Left kidney (tissue), 8 donors: Measurements from ENCODE around the gene RNF144B. TPM values are rescaled to one million over a fixed set of nuclear protein-coding genes. Genes with fewer than 3 reads are reported as not detected.
"Not testable (repeated sequence)": the region's sequence is repeated elsewhere in the genome, so short reads cannot be mapped to it uniquely, and the experiment has no call there.

Experiments
- DNase-seq: peaks from one replicate; pipeline ENCODE4 v3.0.0-alpha.2; 2013
- long read RNA-seq, 8 donors: transcript quantifications; one replicate each; lab custom pipeline, GENCODE V29; 2026
- polyA plus RNA-seq: library from polyadenylated mRNA; unstranded; fragments of 120-200 nt; gene quantifications from one replicate; pipeline ENCODE4 v1.2.1, GENCODE V29; 2013; ENCODE audit not compliant: insufficient read length

Gene RNF144B
- polyA plus RNA-seq = 20.5 TPM
- long read RNA-seq, donor 1, full-length matches to known transcripts = 5 of 5 reads
- long read RNA-seq, donor 1, partial matches to known transcripts = 0 of 5 reads
- long read RNA-seq, donor 1, other reads (novel, unspliced or antisense) = 0 of 5 reads
- long read RNA-seq, donor 2, full-length matches to known transcripts = 5 of 5 reads
- long read RNA-seq, donor 2, partial matches to known transcripts = 0 of 5 reads
- long read RNA-seq, donor 2, other reads (novel, unspliced or antisense) = 0 of 5 reads
- long read RNA-seq, donor 3, full-length matches to known transcripts = 3 of 3 reads
- long read RNA-seq, donor 3, partial matches to known transcripts = 0 of 3 reads
- long read RNA-seq, donor 3, other reads (novel, unspliced or antisense) = 0 of 3 reads
- long read RNA-seq, donor 4 = 0 reads
- long read RNA-seq, donor 5, full-length matches to known transcripts = 3 of 3 reads
- long read RNA-seq, donor 5, partial matches to known transcripts = 0 of 3 reads
- long read RNA-seq, donor 5, other reads (novel, unspliced or antisense) = 0 of 3 reads
- long read RNA-seq, donor 6, full-length matches to known transcripts = 3 of 3 reads
- long read RNA-seq, donor 6, partial matches to known transcripts = 0 of 3 reads
- long read RNA-seq, donor 6, other reads (novel, unspliced or antisense) = 0 of 3 reads
- long read RNA-seq, donor 7, full-length matches to known transcripts = 6 of 6 reads
- long read RNA-seq, donor 7, partial matches to known transcripts = 0 of 6 reads
- long read RNA-seq, donor 7, other reads (novel, unspliced or antisense) = 0 of 6 reads
- long read RNA-seq, donor 8, full-length matches to known transcripts = 4 of 4 reads
- long read RNA-seq, donor 8, partial matches to known transcripts = 0 of 4 reads
- long read RNA-seq, donor 8, other reads (novel, unspliced or antisense) = 0 of 4 reads

- DNase-seq = peak; percentile 75
Measured at GRCh38 chr6:18387061-18387721, at the start of gene RNF144B. TSS of gene RNF144B (plus strand) at chr6:18387350. CDS start at chr6:18399535, 12,185 bp downstream.

GRCh38 chr6:18339599-18339998 is 47.6 kb upstream of the RNF144B start:
- no peak for DNase-seq

DNA sequence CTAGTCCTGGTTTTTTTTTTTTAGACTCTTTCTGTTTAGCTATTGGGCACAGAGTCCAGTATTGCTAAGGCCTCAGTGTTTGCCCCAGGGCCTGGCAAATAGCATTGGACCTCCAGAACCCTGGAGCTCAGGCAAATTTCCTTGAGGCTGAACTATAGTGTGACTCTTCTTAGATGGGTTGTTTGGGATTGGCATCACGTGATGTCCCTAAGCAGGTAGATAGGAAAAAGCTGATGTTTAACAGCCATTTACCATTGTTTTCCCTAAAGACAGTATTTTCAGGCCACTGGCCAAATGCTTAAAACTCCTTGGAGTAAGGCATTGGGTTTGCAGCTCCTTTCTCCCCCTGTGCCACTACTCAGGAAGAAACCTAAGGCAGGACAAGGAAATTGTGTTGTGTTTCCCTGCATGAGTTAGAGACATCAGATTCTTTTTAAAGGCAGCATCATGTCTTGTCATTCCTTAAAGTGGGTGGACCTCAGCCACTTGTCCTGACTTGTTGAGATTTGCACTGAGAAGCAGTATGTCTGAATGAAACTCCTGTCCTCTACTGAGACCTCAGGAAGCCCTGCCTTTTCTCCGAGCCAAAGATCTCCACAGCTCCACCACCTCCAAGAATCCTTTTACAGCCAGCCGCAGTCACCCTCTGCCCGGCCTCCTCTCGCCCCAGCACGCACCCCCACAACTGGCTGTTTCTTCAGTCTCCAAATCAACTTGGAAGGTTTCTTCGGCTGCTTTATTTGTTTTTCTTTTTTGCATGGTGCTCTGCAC is 46.2 kb upstream of the RNF144B start:
- no peak for DNase-seq

GRCh38 chr6:18342223-18342622 is 44.9 kb upstream of the RNF144B start:
- no peak for DNase-seq

- DNase-seq = no peak
Measured at GRCh38 chr6:18343741-18344140, 43.4 kb upstream of the RNF144B start.

DNA sequence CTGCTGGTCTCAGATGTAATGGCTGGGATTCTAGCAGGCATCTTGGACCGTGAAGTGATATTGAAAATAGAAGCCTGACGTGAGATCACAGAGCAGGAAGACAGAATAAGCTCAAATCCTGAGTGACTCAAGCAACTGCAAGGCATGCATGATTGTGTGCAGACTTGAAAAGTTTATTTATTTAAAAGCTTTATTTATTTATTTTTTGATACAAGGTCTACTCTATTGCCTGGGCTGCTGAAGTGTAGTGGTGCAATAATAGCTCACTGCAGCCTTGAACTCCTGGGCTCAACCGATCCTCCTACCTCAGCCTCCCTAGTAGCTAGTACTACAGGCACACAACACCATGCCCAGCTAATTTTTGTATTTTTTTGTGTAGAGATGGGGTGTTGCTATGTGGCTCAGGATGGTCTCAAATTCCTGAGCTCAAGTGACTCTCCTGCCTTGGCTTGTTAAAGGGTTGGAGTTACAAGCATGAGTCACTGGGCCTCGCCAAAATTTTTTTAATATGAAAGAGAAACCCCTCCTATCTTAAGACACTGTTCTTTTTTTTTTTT is 40.1 kb upstream of the RNF144B start:
- no peak for DNase-seq

GRCh38 chr6:18347866-18348265 is 39.3 kb upstream of the RNF144B start:
- DNase-seq = peak; percentile 32

DNA sequence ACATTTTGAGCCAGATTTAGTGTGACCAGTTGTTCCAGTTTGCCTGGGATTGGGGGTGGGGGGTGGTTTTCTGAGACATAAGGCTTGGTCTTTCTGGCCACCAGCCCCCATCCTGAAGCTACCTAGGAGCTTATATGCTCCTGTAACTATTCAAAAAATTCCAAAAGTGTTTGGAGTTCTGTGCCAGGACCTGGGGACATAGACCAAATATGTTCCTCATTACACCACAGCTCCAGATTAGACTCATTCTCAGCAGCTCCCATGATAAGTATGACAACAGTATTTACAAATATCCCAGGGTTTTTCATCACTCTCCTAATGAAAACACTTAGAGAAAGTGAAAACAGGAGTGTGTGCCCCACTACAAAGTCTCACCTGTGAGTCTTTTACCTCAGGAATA is 37.8 kb upstream of the RNF144B start:
- no peak for DNase-seq

GRCh38 chr6:18350271-18350670 is 36.9 kb upstream of the RNF144B start:
- no peak for DNase-seq

DNA sequence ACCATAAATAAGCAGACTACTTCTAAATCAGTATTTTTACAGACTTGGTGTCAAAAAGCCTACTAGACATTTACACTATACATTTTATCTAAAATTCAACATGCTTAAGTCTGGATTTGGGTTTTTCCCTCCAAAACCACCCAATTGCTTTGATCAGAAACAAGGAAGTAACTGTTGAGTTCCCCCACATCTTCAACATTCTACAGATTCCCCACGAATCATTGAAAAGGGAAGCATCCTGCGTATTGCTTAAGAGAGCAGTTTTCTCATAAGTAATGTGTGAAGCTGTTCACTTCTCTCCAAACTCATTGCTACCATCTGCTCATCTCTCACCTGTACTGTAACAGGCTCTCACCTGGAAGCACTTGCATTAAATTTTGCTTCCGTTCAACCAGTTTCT is 36.4 kb upstream of the RNF144B start:
- DNase-seq = no peak

GRCh38 chr6:18352001-18352400 is 35.1 kb upstream of the RNF144B start:
- DNase-seq = no peak

DNA sequence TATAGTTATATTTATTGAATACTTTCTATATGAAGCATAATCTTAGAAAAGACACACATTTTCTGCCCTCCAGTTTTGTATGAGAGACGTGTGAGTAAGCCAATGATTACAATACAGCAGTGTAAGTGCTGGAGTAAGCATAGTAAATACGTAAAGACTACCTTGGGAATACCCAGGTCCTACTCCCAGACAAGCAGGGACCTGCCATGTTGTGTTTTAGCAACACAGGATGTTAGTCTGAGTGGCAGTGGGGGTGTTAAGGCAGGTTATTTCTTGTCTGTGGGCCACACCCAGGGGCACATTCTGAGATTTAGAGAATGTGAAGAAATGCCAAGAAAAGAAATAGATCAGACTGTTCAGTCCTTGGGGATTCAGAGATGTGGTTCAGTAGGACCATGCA is 34.3 kb upstream of the RNF144B start:
- DNase-seq = no peak

GRCh38 chr6:18353251-18353650 is 33.9 kb upstream of the RNF144B start:
- no peak for DNase-seq

GRCh38 chr6:18357546-18357945 is 29.6 kb upstream of the RNF144B start:
- not testable (repeated sequence) for DNase-seq

DNA sequence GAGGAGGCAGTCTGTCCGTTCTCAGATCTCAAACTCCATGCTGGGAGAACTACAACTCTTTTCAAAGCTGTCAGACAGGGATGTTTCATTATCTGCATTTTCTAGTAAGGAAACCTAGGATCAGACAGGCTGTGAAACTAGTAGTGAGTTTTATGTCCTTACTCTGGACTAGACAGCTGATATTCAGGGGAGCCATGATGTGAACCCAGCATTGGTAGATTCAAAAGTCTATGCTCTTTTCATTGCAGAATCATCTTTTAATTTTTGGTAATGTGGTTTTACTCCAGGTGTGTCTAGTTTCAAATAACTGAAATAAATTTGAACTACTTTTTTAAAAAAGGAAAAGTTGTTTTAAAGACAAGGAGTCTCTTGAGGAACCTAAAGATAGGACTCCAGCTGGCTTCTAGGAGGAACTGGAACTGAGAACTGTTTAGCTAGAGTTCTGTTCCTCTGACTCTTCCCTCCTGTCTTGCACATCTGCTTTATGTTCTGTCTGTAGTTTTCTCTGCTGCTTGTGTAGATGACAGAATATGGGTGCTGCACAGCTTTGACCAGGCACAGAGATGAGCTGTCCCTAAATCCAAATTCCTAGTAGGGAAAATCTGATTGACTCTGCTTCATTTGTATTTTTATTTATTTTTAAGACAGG is 27.8 kb upstream of the RNF144B start:
- DNase-seq = no peak

- DNase-seq = no peak
Measured at GRCh38 chr6:18360188-18360587, 27.0 kb upstream of the RNF144B start.

DNA sequence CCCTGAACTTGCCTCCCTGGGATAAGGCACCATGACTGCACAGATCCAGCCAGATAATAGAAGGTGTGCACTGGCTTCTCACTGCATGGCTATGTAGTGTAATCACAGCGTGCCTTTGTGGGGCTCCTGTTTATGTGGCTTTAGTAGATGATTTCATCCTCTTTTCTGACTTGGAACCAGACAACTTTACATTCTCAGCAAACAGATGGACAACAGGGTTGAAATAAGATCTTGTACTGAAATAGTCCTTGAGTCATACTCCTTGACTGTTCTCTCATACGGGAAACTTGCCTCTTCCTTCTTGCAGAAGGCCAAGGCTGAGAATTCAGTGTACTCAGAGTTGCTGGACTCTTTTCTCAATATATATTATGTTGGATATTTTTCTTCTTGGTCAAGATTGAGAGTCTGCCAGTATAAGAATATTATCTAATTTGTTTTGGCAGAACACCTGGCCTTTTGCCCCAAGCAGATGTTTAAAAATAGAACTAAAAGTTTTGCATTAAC is 25.0 kb upstream of the RNF144B start:
- DNase-seq = no peak

- DNase-seq = no peak
Measured at GRCh38 chr6:18363746-18364145, 23.4 kb upstream of the RNF144B start.

DNA sequence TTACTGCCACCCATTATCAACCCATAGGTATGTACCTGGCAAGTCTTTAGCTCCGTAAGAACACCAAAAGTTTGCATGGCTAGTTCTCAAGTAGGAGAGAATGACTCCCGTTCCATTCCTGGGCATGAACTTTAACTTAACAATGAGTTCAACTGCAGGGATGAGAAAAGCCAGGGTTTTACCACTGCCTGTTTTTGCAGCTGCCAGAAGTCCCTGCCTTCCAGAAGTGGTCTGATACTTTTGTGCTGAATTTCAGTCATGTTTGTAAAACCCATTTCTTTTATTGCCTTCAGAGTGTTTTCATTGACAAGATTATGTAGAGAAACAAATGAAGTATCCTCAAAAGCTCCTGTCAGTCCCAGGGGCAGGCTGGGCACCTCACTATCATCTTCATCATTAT is 22.6 kb upstream of the RNF144B start:
- DNase-seq = not testable (repeated sequence)

DNA sequence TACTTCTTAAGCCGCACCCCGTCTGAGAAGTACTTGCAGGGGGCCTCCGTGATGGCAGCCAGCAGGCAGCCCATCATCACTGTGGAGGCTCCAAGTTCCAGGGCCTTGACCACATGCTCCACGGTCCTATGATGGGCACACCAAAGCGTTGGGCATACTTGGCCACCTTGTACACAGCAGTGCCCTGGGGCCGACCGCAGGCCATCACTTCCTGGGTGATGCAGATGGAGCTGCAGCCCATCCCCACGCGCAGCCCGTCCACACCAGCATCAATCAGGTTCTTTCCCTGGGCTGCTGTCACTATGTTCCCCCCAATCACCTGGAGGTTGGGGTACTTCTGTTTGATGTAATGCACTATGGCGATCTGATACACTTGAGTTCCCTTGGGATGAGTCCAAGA is 19.8 kb upstream of the RNF144B start:
- DNase-seq = no peak
